HepG2 (cell line): ENCODE results near the gene BRAP. TPM values are rescaled to one million over a fixed set of nuclear protein-coding genes. Genes with fewer than 3 reads are reported as not detected.

Experiments used
- ARID5B ChIP-seq: IDR thresholded peaks from 2 replicates; pipeline ENCODE4 v1.4.0; 2020; ENCODE audit warnings: mild to moderate bottlenecking, missing genetic modification reagents
- ARNT2 ChIP-seq: sonication (generic); formaldehyde crosslinking; IDR thresholded peaks from 2 replicates; pipeline ENCODE4 v1.8.0; 2022; ENCODE audit warnings: mild to moderate bottlenecking, low read depth, missing genetic modification reagents, moderate library complexity
- ASH2L ChIP-seq: fragments of 300-600, 200-600 bp; sonication (generic); IDR thresholded peaks from 2 replicates; pipeline ENCODE4 v1.7.0; 2017; ENCODE audit warnings: low read depth, mild to moderate bottlenecking, moderate library complexity, mixed read lengths, low read length; ENCODE audit not compliant: insufficient read length
- BRCA1 ChIP-seq: sonication (generic); formaldehyde crosslinking; IDR thresholded peaks from 2 replicates; pipeline ENCODE4 v1.4.0; 2020; ENCODE audit warnings: missing genetic modification reagents
- MED1 ChIP-seq: sonication (generic); formaldehyde crosslinking; IDR thresholded peaks from 2 replicates; pipeline ENCODE4 v1.4.0; 2020; ENCODE audit warnings: missing genetic modification reagents
- NBN ChIP-seq: fragments of 450-650 bp; conservative IDR thresholded peaks from 2 replicates; pipeline ENCODE4 v1.6.1; 2017
- RFX1 ChIP-seq: fragments of 450-650 bp; IDR thresholded peaks from 2 replicates; pipeline ENCODE4 v1.6.1; 2017
- SIN3B ChIP-seq: fragments of 150-350 bp; IDR thresholded peaks from 2 replicates; pipeline ENCODE4 v1.6.1; 2014; ENCODE audit warnings: low read length
- TFDP2 ChIP-seq: sonication (generic); formaldehyde crosslinking; IDR thresholded peaks from 2 replicates; pipeline ENCODE4 v1.4.0; 2020; ENCODE audit warnings: missing genetic modification reagents
- THAP9 ChIP-seq: sonication (generic); formaldehyde crosslinking; IDR thresholded peaks from 2 replicates; pipeline ENCODE4; 2020; ENCODE audit warnings: missing genetic modification reagents, mild to moderate bottlenecking, borderline replicate concordance
- ZEB1 ChIP-seq: IDR thresholded peaks from 2 replicates; pipeline ENCODE4 v1.6.1; 2012; ENCODE audit warnings: mild to moderate bottlenecking, low read depth, inconsistent platforms; ENCODE audit not compliant: insufficient replicate concordance
- ZNF138 ChIP-seq: sonication (generic); formaldehyde crosslinking; IDR thresholded peaks from 2 replicates; pipeline ENCODE4 v1.5.0; 2020; ENCODE audit warnings: mild to moderate bottlenecking, low read depth, missing genetic modification reagents
- ZNF337 ChIP-seq: sonication (generic); formaldehyde crosslinking; IDR thresholded peaks from 2 replicates; pipeline ENCODE4 v1.5.1; 2020; ENCODE audit warnings: missing genetic modification reagents, low read depth, mild to moderate bottlenecking, borderline replicate concordance
- ZNF362 ChIP-seq: sonication (generic); formaldehyde crosslinking; IDR thresholded peaks from 2 replicates; pipeline ENCODE4 v1.4.0; 2020; ENCODE audit warnings: missing genetic modification reagents, mild to moderate bottlenecking, borderline replicate concordance
- ZNF563 ChIP-seq: sonication (generic); formaldehyde crosslinking; IDR thresholded peaks from 2 replicates; pipeline ENCODE4 v1.8.0; 2022; ENCODE audit warnings: mild to moderate bottlenecking, moderate library complexity, missing genetic modification reagents
- polyA plus RNA-seq, 8 experiments: library from polyadenylated mRNA; depleted of rRNA in 3 of 8; stranded (reverse) in 7 of 8; unstranded in 1 of 8; fragments of >200 nt; fragmentation: Illumina TruSeq in 4 of 8; extraction: Trizol in 4 of 8; gene quantifications; 2 replicates each; pipeline versions ENCODE4 v1.2.1 to v1.2.3, GENCODE V29; 2011 to 2016; ENCODE audit warnings: low read depth in 4 of 8, missing spikeins in 1 of 8, mixed read lengths in 1 of 8; ENCODE audit not compliant: insufficient read depth in 1 of 8
- total RNA-seq, 5 experiments: library from RNA; depleted of rRNA; stranded (reverse); fragments of >200 nt; fragmentation: Illumina TruSeq; extraction: Trizol; gene quantifications; 2 replicates each; pipeline ENCODE4 v1.2.3, GENCODE V29; 2016; ENCODE audit warnings: low read depth in 1 of 5

BRAP gene
- total and polyA plus RNA-seq, 2 of the 13 experiments (the other 11 are each of a cell fraction or from before 2014, with no cell fraction given) = 8.1 to 15.4 TPM

GRCh38 chr12:111599453-111600204 lies 86.1 kb downstream of the BRAP start (continued):
- TF ChIP-seq ARNT2 (peak; percentile 68; the same call in 1 of the 2 replicates), ZNF138 (CRISPR knock-in tag) (0 out of 2 replicates have a peak, but pooled peaks have one; percentile 46), THAP9 (CRISPR knock-in tag) (no peak), ZNF362 (CRISPR knock-in tag) (no peak), TFDP2 (CRISPR knock-in tag) (no peak), ZNF337 (peak; percentile 19; the same call in 1 of the 2 replicates), RFX1 (no peak), ZEB1 (no peak), ZNF563 (CRISPR knock-in tag) (peak; percentile 37; the same call in 1 of the 2 replicates), MED1 (CRISPR knock-in tag) (no peak; the same call in 1 of the 2 replicates), BRCA1 (CRISPR knock-in tag) (no peak; the same call in 1 of the 2 replicates), SIN3B (no peak), NBN (no peak), ARID5B (CRISPR knock-in tag) (peak; percentile 53), ASH2L (peak; percentile 69)
